GM18502 (cell line): ENCODE measurements around the gene HYDIN.
"Not testable (repeated sequence)": the region's sequence is repeated elsewhere in the genome, so short reads cannot be mapped to it uniquely, and the experiment has no call there.

Experiments used
- ATAC-seq: cut with Tn5 transposase; IDR thresholded peaks from one replicate; pipeline ENCODE4 v1.9.1; 2021; ENCODE audit warnings: mild to moderate bottlenecking; ENCODE audit not compliant: unreplicated experiment, poor library complexity

Gene HYDIN

DNA sequence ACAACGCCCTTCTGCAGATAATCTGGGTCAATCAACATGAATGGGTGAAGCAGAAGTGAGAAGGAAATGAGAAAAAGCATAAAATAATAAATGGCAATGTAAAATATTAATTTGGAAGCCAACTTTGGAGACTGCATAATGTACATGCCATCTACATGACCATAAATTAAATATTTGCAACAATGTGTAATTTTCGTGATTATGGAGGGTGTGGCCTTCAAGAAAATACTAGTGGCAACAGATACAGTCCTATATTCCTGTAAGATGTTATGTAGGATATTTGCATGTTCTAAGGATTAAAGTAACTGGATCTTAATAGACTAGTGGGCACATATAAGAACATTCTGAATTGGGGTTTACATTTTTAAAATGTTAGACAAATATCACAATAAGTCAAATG is 78.9 kb downstream of the HYDIN start:
- not testable (repeated sequence) for ATAC-seq

DNA sequence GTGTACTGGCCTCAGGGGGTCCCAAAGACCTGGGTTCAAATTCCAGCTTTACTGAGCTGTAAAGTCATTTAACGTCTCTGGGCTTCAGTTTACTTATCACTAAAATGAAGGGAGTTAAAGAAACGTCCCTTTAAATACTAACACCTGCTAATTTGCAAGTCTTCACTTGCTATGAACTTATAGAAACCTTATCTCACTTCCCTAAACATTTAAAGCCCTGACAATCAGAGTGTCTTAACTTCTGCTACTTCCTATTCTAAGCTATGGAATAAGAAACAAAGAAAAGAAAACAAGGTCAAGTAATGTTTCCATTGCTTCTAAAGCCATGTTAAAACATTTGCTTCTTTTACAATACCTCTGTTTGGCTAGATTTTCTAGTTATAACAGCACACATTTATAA is 87.3 kb downstream of the HYDIN start:
- ATAC-seq = not testable (repeated sequence)

DNA sequence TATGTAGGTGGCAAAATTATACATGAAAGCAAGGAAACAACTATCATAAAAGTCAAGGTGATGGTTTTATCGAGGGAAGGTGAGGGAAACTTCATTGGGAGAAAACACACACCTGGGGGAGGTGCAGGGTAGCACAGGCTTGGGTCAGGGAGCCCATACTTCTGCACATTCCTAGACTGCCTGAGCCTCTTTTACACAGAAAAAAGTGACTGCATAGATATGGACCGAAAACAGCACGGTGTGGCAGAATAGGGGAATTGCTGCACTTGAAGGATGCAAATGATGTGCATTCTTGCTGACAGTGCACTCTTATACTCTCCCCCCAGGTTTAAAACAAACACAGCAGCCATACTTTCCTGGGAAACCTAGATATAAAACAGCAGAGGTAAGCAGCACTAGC is 120.0 kb downstream of the HYDIN start:
- not testable (repeated sequence) for ATAC-seq

DNA sequence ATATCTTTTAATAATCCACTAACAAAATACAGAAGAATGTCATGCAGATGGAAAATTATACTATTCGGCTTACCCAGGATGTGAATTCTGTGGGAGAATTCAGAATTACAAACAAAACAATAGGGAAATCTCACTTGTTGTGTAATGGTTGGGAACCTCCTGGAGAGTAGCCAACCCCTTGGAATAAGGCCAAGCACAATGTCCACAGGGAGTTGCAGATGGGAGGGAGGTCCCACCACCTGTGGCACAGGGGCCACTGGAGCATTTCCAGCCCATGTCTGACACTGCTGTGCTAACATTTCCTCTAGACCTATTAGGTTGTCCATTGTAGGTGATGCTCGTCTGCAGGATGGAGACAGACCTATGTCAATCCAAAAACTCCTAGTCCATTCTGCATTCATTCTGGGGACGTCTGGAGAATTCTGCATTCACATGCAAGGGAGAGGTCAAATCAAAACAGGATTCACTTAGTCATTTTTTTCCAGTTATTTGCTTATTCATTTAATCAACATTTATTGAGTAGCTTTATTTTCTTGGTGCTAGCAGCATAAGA is 120.8 kb downstream of the HYDIN start:
- not testable (repeated sequence) for ATAC-seq

DNA sequence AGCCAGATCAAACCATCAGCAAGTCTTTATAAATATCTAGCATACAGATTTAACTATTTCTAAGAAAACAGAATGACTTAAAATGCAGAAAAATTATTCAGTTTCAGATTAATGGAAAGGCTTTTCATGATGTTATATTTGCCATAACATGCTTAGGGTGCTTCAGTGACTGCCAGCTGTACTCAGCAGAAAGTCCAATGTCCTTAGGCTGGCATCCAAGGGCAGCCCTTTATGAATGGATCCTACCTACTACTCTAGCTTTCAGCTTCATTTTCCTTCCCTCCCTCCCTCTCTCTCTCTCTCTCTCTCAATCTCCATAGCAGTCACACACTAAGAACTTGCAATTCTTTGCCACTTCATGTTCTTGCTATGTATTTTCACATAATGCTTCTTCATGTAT is 124.6 kb downstream of the HYDIN start:
- ATAC-seq = not testable (repeated sequence)

DNA sequence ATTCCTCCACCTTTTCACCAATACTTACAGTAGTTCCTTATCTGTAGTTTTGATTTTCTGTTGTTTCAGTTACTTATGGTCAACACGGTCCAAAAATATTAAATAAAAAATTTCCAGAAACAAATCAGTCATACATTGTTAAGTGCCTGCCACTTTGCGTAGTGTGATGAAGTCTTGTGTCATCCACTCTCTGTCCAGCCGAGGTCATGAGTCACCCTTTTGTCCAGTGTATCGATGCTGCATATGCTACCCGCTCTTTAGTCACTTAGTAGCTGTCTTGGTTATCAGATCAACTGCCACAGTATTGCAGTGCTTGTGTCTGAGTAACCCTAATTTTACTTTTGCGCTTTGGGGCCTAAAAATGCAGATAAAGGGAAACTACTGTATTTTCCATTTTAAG is 146.9 kb downstream of the HYDIN start:
- ATAC-seq = not testable (repeated sequence)

DNA sequence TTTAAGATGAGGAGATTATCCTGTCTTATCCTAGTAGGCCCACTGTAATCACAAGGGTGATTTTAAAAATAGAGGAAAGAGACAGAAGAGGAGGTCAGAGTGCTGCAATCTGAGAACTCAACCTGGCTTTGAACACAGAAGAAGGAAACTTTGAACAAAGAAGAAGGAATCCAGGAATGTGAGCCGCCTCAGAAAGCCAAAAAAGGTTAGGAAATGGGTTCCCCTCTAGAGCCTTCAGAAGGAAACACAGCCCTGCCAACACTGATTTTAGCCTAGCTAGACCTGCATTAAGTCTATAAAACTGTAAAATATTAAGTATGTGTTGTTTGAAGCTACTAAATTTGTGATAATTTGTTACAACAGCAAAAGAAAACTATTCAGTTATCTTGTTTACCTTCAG is 149.7 kb downstream of the HYDIN start:
- ATAC-seq = not testable (repeated sequence)

DNA sequence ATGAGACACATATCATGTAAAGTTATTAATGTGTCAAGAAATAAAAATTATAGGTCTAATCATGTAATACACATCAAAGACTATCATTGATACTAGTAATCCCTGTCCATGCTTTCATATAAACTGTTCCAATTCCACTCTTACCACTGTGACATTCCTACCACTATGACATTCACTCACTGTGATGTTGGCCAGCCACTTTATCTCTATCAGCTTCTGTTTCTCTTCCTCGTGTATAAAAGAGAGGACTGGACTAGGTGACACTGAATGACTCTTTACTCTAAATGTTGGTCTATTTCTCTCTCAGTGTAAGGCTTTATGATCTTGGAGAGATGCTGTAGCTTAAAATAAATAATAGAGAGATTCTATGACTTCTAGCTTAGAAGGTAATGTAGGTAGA is 150.3 kb downstream of the HYDIN start:
- ATAC-seq = not testable (repeated sequence)

DNA sequence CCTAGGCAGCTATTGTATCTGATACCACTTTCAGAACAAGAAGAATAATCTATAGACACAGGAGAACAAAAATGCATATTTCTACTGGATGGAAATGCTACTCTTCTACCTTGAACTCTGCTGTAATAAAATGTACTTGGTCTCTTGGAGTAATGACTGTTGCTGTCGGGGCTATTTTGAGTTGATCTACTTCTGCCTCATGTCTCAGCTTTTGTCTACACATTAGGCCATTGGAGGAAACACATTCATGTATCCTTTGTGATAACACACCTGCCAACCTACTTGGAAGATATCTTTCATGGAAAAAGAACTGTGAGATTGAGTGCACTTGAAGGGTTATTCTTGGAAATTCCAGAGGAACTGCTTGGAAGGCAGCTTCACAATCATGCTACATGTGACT is 159.9 kb downstream of the HYDIN start:
- not testable (repeated sequence) for ATAC-seq

DNA sequence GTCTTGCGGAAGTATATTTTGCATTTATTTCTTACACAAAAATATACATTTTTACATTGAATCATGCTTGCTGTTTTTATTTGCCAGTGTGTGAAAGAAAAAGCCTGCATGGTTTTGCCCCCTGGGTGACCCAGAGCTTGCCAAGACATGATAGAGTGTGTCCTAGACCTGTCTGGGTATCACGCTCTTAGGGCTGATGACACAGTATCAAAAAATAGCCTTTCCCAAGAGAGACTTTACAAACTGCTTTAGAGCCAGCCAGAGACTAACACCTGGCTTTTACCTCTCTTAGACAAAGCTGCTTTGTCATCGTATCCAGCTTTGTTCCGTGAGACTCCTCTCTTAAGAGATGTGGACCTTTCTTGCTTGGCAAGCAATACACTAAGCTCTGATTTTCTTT is 160.7 kb downstream of the HYDIN start:
- not testable (repeated sequence) for ATAC-seq

DNA sequence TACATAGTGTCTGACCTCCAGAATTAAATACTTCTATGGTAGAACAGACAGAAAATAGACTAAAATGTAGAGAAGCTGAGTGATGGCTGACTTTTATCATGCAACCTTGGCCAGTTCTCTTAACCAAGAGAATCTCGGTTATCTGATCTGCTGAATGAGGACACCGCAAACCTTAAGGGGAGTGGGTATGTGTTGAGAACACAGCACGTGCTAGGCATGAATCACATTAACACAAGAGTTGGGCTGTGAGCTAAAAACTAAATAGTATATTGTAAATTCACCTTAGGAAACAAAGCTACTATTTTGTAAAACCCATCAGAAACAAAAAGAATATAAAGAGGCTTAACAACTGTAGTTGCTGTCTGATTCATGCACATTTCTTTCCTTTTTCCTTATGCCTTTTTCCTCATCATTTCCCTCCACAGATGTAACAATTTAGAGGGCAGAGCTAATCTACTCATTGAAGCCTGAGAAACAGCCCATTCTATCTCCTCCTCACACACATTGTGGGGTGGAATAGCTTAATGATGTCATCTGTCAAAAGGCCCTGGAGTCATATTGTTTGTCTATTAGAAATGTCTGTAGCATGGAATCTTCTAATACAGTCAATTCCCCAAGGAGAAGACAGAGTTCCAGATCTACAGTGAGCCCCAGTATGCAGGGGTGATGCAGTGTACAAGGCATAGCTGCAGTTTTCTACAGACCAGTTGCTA is 176.5 kb downstream of the HYDIN start:
- ATAC-seq = not testable (repeated sequence)

DNA sequence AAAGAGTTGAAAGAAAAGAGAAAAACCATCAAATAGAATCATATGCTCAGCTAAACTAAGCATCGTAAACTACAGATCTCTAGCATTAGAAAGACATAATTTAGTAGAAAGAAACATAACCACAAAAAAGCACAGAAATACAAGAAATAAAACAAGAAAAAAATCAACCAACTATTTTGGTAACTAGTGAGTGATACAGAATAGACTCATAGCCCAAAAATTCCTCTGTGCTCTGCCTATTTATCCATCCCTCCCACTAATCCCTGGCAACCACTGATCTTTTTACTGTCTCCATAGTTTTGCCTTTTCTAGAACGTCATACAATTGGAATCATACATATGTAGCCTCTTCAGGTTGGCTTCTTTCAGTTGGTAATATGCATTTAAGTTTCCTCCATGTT is 180.2 kb downstream of the HYDIN start:
- ATAC-seq = not testable (repeated sequence)

DNA sequence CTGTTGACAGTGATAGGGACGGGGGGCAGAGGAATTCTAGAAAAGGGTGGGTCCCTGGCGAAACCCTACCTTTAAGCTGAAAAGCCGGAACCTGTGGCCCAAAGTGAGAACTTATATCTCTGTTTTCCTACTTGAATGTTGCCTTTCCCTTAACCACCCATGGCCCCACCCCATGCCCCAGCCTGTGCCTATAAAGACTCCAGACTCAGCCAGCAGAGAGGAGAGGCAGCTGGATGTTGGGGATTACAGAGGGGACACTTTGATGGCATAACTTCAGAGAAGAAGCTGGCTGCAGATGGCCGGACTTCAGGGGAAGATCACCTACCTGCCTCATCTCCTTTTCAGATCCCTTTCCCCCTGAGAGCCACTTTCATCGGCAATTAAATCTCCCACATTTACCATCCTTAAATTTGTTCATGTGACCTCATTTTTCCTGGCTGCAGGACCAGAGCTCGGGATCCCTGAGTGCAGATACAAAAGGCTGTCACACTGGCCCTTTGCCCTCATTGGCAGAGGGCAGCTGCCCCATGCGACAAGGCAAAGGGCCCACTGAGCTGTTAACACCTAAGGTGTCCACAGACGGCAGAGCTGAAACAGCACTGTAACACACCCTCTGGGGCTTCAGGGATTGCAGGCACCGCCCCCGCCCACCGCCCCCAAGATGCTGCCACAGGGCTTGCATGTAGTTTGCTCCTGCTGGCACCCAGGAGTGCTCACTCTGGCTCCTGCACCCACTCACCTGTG is 191.0 kb downstream of the HYDIN start:
- ATAC-seq = not testable (repeated sequence)

DNA sequence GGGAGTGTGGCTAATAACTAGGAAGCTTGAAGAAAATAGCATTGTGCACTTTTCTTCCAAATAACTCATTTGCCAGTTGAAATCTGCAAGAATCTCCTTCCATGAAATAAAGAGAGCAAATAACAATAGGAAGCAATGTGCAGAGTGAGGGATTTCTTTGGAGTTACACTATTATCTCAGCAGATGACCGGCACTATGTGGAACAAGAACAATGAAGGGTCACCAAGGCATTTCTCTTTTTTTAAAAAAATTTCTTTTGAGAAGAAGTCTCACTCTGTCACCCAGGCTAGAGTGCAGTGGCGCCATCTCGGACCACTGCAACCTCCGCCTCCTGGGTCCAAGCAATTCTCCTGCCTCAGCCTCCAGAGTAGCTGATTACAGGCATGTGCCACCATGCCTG is 192.1 kb downstream of the HYDIN start:
- ATAC-seq = not testable (repeated sequence)

DNA sequence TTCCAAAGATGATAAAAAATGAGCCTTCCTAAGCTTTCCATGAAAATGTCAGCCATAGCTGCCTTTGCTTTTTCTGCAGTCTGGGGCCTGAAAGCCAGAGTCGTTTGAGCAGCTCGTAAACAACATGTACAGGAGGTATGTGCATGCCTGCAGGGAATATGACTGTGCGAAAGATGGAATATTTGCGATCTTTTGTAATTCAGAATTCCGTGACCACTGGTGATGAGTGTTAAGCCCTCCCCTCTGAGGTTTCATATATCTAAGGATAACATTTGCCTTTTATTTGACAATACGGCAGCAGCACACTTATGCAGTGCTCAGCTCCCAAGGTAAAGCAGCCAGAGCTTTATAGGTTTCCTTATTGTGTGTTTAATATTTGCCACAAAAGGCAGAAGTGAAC is 192.5 kb downstream of the HYDIN start:
- ATAC-seq = not testable (repeated sequence)

DNA sequence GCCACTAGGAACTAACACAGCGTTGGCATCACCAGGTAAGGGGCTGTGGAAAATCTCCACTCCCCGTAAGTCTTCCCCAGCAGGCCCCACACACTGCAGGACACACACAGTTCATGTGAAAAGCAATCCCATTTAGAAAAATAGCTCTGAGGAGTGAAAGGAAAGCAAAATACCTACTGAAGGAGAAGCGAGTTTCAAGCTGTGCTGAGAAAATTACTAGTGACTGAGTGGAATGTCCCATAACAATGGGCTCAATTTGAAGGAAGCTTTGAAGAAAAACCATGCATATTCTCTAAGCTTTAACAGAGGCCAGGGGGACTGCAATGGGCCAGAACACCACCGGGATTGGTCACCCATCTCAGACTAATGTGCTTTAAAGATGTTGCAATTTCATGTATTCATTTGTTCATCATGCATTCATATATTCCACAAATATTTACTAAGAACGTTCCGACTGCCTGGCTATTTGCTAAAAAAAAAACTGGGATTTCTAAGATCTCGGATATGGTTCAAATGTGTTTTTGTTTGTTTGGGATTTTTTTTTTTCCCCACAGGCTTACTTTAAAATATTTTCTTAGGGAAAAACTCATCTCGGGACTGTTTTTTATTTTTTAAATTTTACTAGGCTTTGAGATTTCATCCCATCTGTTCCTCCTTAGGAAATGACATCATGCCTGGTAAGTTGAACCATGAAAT is 202.3 kb downstream of the HYDIN start:
- ATAC-seq = not testable (repeated sequence)

DNA sequence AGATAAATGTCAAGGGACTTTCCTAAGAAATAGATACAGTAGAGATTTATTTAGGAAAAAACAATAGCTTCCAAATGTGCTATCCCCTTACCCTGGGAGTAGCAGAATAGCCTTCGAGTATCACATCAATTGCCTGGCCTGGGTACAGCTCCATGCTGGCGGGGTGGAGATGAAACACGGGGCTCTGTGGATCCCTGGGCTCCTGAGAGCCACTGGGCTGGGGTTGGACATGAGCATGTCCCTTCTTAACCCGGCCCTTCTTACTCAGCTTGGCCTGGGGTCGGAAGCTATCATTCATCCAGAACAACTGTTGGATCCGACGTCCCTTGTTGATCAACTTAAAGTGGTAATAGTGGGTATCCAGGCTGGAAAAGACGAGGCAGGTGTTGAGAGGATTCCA is 203.0 kb downstream of the HYDIN start:
- ATAC-seq = not testable (repeated sequence)

DNA sequence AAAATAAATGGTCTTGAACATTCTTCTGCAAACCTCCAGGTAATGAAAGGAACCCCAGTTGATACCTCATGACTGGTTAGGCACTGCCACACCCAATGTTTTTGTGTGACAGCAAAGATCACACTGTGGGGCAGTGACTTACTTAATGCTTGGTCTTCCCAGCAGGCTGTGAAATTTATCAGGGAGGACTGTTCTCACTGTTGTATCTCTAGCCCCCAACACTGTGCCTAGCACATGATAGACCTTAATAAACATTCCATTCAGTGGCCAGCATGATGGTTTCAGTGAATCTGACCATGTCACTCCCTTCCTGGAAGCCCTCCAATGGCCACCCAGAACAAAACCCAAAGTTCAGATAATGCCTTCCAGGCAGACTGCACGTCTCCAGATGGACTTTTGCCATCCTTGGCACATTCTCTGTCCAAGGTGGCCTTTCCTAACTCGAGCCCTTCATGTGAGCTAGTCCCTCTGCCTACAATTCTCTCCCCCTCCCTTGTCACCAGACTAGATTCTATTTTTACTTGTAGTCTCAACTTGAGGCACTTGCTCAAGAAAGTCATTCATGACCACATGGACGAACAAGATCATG is 206.6 kb downstream of the HYDIN start:
- ATAC-seq = not testable (repeated sequence)

DNA sequence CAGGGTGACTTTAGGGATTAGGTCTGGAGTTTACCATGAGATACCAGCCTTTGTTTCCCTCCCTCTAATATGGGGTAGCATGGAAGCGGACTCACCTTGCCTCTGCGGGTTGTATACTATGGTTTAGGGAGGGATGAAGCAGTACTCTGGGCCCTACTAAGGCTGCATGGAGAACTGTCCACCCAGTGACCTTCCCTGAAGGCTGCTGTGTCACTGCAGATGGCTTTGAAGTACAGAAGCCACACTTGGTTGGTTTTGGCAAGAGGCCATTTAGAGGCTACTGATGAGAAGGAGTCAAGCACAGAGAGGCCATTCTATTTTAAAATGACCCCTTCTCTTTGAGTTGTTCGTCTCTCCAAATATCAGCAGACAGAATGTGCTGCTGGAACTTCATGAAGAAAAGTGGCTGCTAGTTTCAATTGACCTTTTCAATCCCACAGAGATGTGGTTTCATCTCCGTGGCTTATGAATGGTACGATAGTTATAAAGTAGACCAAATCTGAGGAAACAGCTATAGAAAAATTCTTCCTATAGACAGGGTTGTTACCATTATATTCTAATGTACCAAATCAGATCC is 208.5 kb downstream of the HYDIN start:
- ATAC-seq = not testable (repeated sequence)

DNA sequence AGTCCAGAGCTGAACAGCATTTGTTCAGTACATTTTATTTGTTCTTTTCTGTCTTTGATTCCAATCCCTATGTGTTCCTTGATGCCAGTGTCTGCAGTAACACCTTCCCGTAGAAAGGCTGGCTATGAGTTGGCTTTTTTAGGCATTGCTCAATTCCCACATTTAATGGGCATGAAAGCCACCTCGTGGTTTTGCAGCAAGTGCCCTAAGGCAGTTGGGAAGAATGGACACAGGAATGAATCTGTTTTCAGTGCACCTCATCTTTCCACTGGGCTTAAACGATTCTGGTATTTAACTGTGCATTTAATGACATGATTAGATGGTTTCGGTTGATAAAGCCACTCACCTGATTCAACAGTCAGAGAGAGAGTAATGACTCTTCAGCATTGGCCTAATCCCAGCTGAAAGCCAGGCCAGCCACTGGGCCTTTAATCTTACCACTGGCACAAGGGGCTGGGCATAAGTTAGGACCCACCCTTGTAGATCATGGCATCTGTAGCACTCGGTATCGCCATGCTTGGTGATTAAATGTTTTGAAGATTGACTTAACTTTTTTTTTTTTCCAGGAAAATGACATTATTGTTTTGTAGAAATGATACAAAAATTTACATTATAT is 211.3 kb downstream of the HYDIN start:
- ATAC-seq = not testable (repeated sequence)
